Body of pancreas (tissue), 4 donors: ENCODE data around the gene HSD17B8. TPM values are rescaled to one million over a fixed set of nuclear protein-coding genes. Genes with fewer than 3 reads are reported as not detected.
A peak's percentile ranks its signal among the peaks of the same experiment; 100 is the strongest.

ENCODE experiments used
- ATAC-seq: fragments of 150-250 bp; one replicate; pipeline ENCODE4 v1.9.1; 2016
- DNase-seq, 4 donors: peaks; one replicate each; pipeline ENCODE4 v3.0.0-alpha.2; 2019
- H3K27ac ChIP-seq, 4 donors: fragments of 200-600 bp; sonication (generic); 1 replicate in 3 of 4; 2 replicates in 1 of 4; pipeline versions ENCODE4 v1.5.1 to v1.6.1; 2016 to 2019; ENCODE audit warnings: mild to moderate bottlenecking in 1 of 4, mixed read lengths in 1 of 4, moderate library complexity in 1 of 4
- H3K27me3 ChIP-seq, 2 donors: fragments of 200-600 bp; sonication (generic); one replicate each; pipeline ENCODE4 v1.6.0; 2016; ENCODE audit warnings: mild to moderate bottlenecking in 1 of 2
- H3K36me3 ChIP-seq, 2 donors: fragments of 200-600 bp; sonication (generic); replicated peaks in 1 of 2; 2 replicates each; pipeline ENCODE4 v1.5.1; 2016; ENCODE audit warnings: low read depth in 2 of 2; ENCODE audit not compliant: insufficient read depth in 1 of 2
- H3K4me1 ChIP-seq: fragments of 200-600 bp; sonication (generic); one replicate; pipeline ENCODE4 v1.6.0; 2016
- H3K4me3 ChIP-seq, 2 donors: fragments of 200-600 bp; sonication (generic); 1 replicate in 1 of 2; 2 replicates in 1 of 2; pipeline ENCODE4 v1.5.1; 2016 to 2019
- H3K9me3 ChIP-seq, 3 donors: fragments of 200-600 bp; sonication (generic); 1 replicate in 2 of 3; 2 replicates in 1 of 3; pipeline ENCODE4 v1.5.1; 2016
- POLR2A ChIP-seq, 3 donors: fragments of 450-650 bp; IDR thresholded peaks; one replicate each; pipeline ENCODE4 v1.6.1; 2016; ENCODE audit warnings: antibody characterized with exemption in 3 of 3, mild to moderate bottlenecking in 2 of 3
- WGBS, 2 donors: methylation state at CpG; one replicate each; pipeline ENCODE4 v1.1.5; 2017; 5-methylcytosine and 5-hydroxymethylcytosine counted together
- intact Hi-C: fragments of 100-400 bp; cut with DNase I; formaldehyde crosslinking; loops from one replicate; pipeline ENCODE4 v1.15.1; 2023
- total RNA-seq, 2 donors: library from RNA; depleted of rRNA; stranded (reverse); fragments of >200 nt; gene quantifications; one replicate each; pipeline ENCODE4 v1.1.0, GENCODE V29; 2016
- TF ChIP-seq, protein P1 (sequence below), 7 experiments: fragments of 450-650 bp in 4 of 7; fragments of 200-600 bp in 3 of 7; sonication (generic) in 3 of 7; IDR thresholded peaks; one replicate each; pipeline ENCODE4 v1.5.1; 2016 to 2019; ENCODE audit warnings: antibody characterized with exemption in 7 of 7

HSD17B8 gene
- total RNA-seq, 2 donors from 2014 or later: 19.1 to 29.1 TPM

DNA sequence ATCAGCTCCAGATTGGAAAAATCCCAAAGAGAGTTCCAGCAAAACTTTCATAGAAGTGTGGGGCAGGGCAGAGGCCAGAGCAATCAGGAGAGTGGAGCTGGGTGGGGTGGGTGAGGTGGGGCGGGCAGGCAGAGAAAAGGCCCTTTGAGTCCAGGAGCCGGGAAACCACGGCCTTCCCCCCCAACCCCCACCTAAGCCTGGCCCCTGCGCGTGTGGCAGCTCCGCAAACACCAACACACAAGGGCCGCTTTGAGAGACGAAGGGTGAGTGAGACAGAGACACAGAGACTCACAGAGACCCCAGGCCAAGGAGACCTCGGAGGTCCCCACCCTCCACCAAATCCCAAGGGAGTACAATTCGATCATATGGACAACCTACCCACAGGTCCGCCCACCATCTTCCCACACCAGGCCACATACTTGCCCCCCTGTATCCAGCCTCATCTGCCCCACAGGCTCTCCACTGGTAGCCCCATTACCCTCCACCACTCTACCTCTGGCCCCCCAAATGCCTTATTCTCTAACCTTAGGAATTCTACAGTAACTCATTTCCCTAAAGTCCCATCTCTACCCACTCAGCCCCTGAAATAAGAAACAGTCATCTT, 13.8 kb upstream of the HSD17B8 start:
- no peak for DNase-seq
- no peak overlapping the region for H3K4me3 ChIP-seq
- intact Hi-C loops: no loop called here
- 62 to 68% methylated on average over 8 to 11 of the region's 11 CpGs for WGBS, 2 donors
- TF ChIP-seq, protein P1, sequence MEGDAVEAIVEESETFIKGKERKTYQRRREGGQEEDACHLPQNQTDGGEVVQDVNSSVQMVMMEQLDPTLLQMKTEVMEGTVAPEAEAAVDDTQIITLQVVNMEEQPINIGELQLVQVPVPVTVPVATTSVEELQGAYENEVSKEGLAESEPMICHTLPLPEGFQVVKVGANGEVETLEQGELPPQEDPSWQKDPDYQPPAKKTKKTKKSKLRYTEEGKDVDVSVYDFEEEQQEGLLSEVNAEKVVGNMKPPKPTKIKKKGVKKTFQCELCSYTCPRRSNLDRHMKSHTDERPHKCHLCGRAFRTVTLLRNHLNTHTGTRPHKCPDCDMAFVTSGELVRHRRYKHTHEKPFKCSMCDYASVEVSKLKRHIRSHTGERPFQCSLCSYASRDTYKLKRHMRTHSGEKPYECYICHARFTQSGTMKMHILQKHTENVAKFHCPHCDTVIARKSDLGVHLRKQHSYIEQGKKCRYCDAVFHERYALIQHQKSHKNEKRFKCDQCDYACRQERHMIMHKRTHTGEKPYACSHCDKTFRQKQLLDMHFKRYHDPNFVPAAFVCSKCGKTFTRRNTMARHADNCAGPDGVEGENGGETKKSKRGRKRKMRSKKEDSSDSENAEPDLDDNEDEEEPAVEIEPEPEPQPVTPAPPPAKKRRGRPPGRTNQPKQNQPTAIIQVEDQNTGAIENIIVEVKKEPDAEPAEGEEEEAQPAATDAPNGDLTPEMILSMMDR (IDR thresholded peaks at IDR 0.05): no peak
- TF ChIP-seq POLR2A (IDR thresholded peaks at IDR 0.05): no peak
- ATAC-seq: no peak
- H3K36me3 ChIP-seq: peaks cover 0 to 13% of the 10 kb centered on the region in 2 donors
- H3K4me1 ChIP-seq: peaks cover 23% of the 10 kb centered on the region
- H3K9me3 ChIP-seq: no peaks in the 10 kb centered on the region
- H3K27me3 ChIP-seq: peaks cover 0 to 6% of the 10 kb centered on the region in 2 donors
- H3K27ac ChIP-seq: peak overlapping the region in 2 of 4 donors; percentile 32 to 38

GRCh38 chr6:33191383-33192104, 12.9 kb upstream of the HSD17B8 start:
- peak; percentile 48 to 70 (median 66) for DNase-seq

GRCh38 chr6:33192105-33192646, 12.3 kb upstream of the HSD17B8 start, which contains the start of gene COL11A2:
Gene COL11A2, minus strand, starts transcription at chr6:33192467. Its CDS starts 227 bp downstream, at chr6:33192240.
- TF ChIP-seq, protein P1 (IDR thresholded peaks at IDR 0.05): no peak
- TF ChIP-seq POLR2A (IDR thresholded peaks at IDR 0.05): no peak
- no peak for DNase-seq
- peaks cover 26% of the 10 kb centered on the region for H3K4me1 ChIP-seq
- ATAC-seq: no peak
- H3K4me3 ChIP-seq: no peak within 1 kb of the TSS
- H3K9me3 ChIP-seq: no peaks in the 10 kb centered on the region
- peaks cover 0 to 6% of the 10 kb centered on the region in 2 donors for H3K27me3 ChIP-seq
- intact Hi-C loops: no loop called here
- H3K27ac ChIP-seq: peak within 1 kb of the TSS in 3 of 4 donors; percentile 32 to 53 (median 52)
- WGBS, 2 donors: 15 to 47% methylated on average over 4 to 24 of the region's 35 CpGs
- peaks cover 0 to 20% of the 10 kb centered on the region in 2 donors for H3K36me3 ChIP-seq

More at GRCh38 chr6:33191383-33192104, 12.9 kb upstream of the HSD17B8 start:
- Histone ChIP-seq H3K9me3 (no peaks in the 10 kb centered on the region), H3K27ac (peak overlapping the region in 3 of 4 donors; percentile 32 to 52 (median 38)), H3K27me3 (peaks cover 0 to 6% of the 10 kb centered on the region in 2 donors), H3K4me1 (peaks cover 23% of the 10 kb centered on the region), H3K36me3 (peaks cover 0 to 18% of the 10 kb centered on the region in 2 donors), H3K4me3 (no peak overlapping the region)
- ATAC-seq: peak; percentile 51
- TF ChIP-seq, protein P1 (IDR thresholded peaks at IDR 0.05): no peak
- WGBS, 2 donors: 32 to 34% methylated on average over 5 to 8 of the region's 8 CpGs
- intact Hi-C loops: no loop called here

GRCh38 chr6:33192671-33193602, 11.5 kb upstream of the HSD17B8 start:
- Histone ChIP-seq H3K27ac (peak overlapping the region in 2 of 4 donors; percentile 11 to 53), H3K36me3 (peaks cover 0 to 20% of the 10 kb centered on the region in 2 donors), H3K4me1 (peaks cover 34% of the 10 kb centered on the region), H3K27me3 (peaks cover 0 to 6% of the 10 kb centered on the region in 2 donors), H3K9me3 (no peaks in the 10 kb centered on the region), H3K4me3 (no peak overlapping the region)
- TF ChIP-seq, protein P1 (IDR thresholded peaks at IDR 0.05): no peak
- TF ChIP-seq POLR2A (IDR thresholded peaks at IDR 0.05): no peak
- WGBS, 2 donors: 3 to 5% methylated on average over 44 to 68 of the region's 72 CpGs
- ATAC-seq (peak; percentile 33), DNase-seq (peak in 3 of 4 donors; percentile 34 to 59 (median 46))
- intact Hi-C loops: no loop called here
